CD14-positive monocyte (primary cell): ENCODE measurements around the gene GLDC. TPM values are rescaled to one million over a fixed set of nuclear protein-coding genes. Genes with fewer than 3 reads are reported as not detected.

Source experiments
- DNase-seq, 3 donors: peaks; one replicate each; pipeline ENCODE4 v3.0.0-alpha.2; 2011 to 2022
- H2AFZ ChIP-seq: 2 replicates; pipeline ENCODE4 v1.6.0; 2012; ENCODE audit warnings: mild to moderate bottlenecking, low read depth, low read length, inconsistent platforms; ENCODE audit not compliant: insufficient read depth, poor library complexity, severe bottlenecking
- H3K27ac ChIP-seq, 2 donors: 1 replicate in 1 of 2; 2 replicates in 1 of 2; pipeline ENCODE4 v1.5.1; 2012 to 2013; ENCODE audit warnings: low read length in 2 of 2, control low read depth in 1 of 2, inconsistent platforms in 1 of 2, low read depth in 1 of 2, mild to moderate bottlenecking in 1 of 2
- H3K27me3 ChIP-seq, 2 donors: one replicate each; pipeline versions ENCODE4 v1.6.0 to v1.6.1; 2011 to 2013; ENCODE audit warnings: low read length in 2 of 2; ENCODE audit not compliant: control insufficient read depth in 2 of 2, insufficient read depth in 2 of 2
- H3K36me3 ChIP-seq, 2 donors: replicated peaks in 1 of 2; 1 replicate in 1 of 2; 2 replicates in 1 of 2; pipeline versions ENCODE4 v1.5.1 to v1.6.1; 2012 to 2013; ENCODE audit warnings: low read length in 2 of 2, control low read depth in 1 of 2, inconsistent platforms in 1 of 2, mild to moderate bottlenecking in 1 of 2; ENCODE audit not compliant: insufficient read depth in 2 of 2, control insufficient read depth in 1 of 2
- H3K4me1 ChIP-seq, 2 donors: 1 replicate in 1 of 2; 2 replicates in 1 of 2; pipeline versions ENCODE4 v1.5.1 to v1.6.1; 2012 to 2013; ENCODE audit warnings: low read length in 2 of 2, control low read depth in 1 of 2, inconsistent platforms in 1 of 2, mild to moderate bottlenecking in 1 of 2, moderate library complexity in 1 of 2; ENCODE audit not compliant: insufficient read depth in 2 of 2, control insufficient read depth in 1 of 2
- H3K4me2 ChIP-seq: replicated peaks from 2 replicates; pipeline ENCODE3; 2012; ENCODE audit warnings: low read length, moderate library complexity, mild to moderate bottlenecking; ENCODE audit not compliant: poor library complexity, severe bottlenecking; ENCODE audit errors: extremely low read depth
- H3K4me3 ChIP-seq, 3 experiments: fragments of 200-600 bp in 1 of 3; sonication (generic) in 1 of 3; replicated peaks in 1 of 3; 1 replicate in 2 of 3; 2 replicates in 1 of 3; pipeline ENCODE4 v1.5.1; 2011 to 2013; ENCODE audit warnings: low read length in 3 of 3, mild to moderate bottlenecking in 3 of 3, control low read depth in 2 of 3, low read depth in 2 of 3, inconsistent platforms in 1 of 3, moderate library complexity in 1 of 3
- H3K79me2 ChIP-seq: 2 replicates; pipeline ENCODE4 v1.6.0; 2012; ENCODE audit warnings: mild to moderate bottlenecking, control low read depth, inconsistent platforms, low read length, moderate library complexity; ENCODE audit not compliant: insufficient read depth
- H3K9ac ChIP-seq: 2 replicates; pipeline ENCODE4 v1.6.0; 2017; ENCODE audit warnings: low read length, mild to moderate bottlenecking; ENCODE audit not compliant: insufficient read depth, poor library complexity, severe bottlenecking
- H3K9me3 ChIP-seq, 2 donors: replicated peaks in 1 of 2; 1 replicate in 1 of 2; 2 replicates in 1 of 2; pipeline versions ENCODE4 v1.5.1 to v1.6.1; 2012 to 2013; ENCODE audit warnings: low read length in 2 of 2, control low read depth in 1 of 2; ENCODE audit not compliant: control insufficient read depth in 1 of 2, insufficient read depth in 1 of 2
- H4K20me1 ChIP-seq: 2 replicates; pipeline ENCODE4 v1.6.0; 2012; ENCODE audit warnings: mild to moderate bottlenecking, low read length, control low read depth, moderate library complexity; ENCODE audit not compliant: insufficient read depth
- H3K27ac Mint-ChIP-seq, 7 donors: one replicate each; pipeline ENCODE4 v1.8.0; 2020; ENCODE audit warnings: mild to moderate bottlenecking in 7 of 7, mixed read lengths in 7 of 7, moderate library complexity in 6 of 7, inconsistent platforms in 2 of 7
- H3K27me3 Mint-ChIP-seq, 3 donors: one replicate each; pipeline ENCODE4 v1.8.0; 2021 to 2022; ENCODE audit warnings: low read depth in 3 of 3, mild to moderate bottlenecking in 3 of 3, mixed read lengths in 3 of 3, moderate library complexity in 3 of 3, inconsistent platforms in 1 of 3
- H3K36me3 Mint-ChIP-seq, 2 donors: one replicate each; pipeline ENCODE4 v1.8.0; 2020; ENCODE audit warnings: mixed read lengths in 2 of 2, inconsistent platforms in 1 of 2, mild to moderate bottlenecking in 1 of 2
- H3K4me1 Mint-ChIP-seq: one replicate; pipeline ENCODE4 v1.8.0; 2020; ENCODE audit warnings: mild to moderate bottlenecking, mixed read lengths
- H3K4me3 Mint-ChIP-seq, 2 donors: one replicate each; pipeline ENCODE4 v1.8.0; 2020; ENCODE audit warnings: mild to moderate bottlenecking in 2 of 2, mixed read lengths in 2 of 2, moderate library complexity in 1 of 2
- H3K9me3 Mint-ChIP-seq, 7 donors: one replicate each; pipeline ENCODE4 v1.8.0; 2020 to 2022; ENCODE audit warnings: mixed read lengths in 7 of 7, mild to moderate bottlenecking in 6 of 7, moderate library complexity in 6 of 7, inconsistent platforms in 2 of 7
- CTCF ChIP-seq: fragments of 200-600 bp; IDR thresholded peaks from one replicate; pipeline ENCODE4 v1.8.0; 2022; ENCODE audit warnings: antibody characterized with exemption, mild to moderate bottlenecking
- WGBS: methylation state at CpG from one replicate; pipeline ENCODE4 v1.1.5; 2013; ENCODE audit warnings: missing lambda C conversion rate; ENCODE audit not compliant: insufficient coverage; 5-methylcytosine and 5-hydroxymethylcytosine counted together
- intact Hi-C, 2 donors: fragments of 100-400 bp; cut with micrococcal nuclease; formaldehyde crosslinking; loops; one replicate each; pipeline versions ENCODE4 v1.15.0 to v1.15.1; 2023
- polyA plus RNA-seq, 3 donors: library from polyadenylated mRNA; depleted of rRNA in 1 of 3; unstranded in 2 of 3; stranded (reverse) in 1 of 3; fragments of 300-500 nt in 2 of 3; fragments of >200 nt in 1 of 3; fragmentation: Illumina TruSeq in 2 of 3; gene quantifications; 1 replicate in 2 of 3; 2 replicates in 1 of 3; pipeline ENCODE4 v1.2.3, GENCODE V29; 2012 to 2021

Gene GLDC
- polyA plus RNA-seq, 3 donors = not detected

- Histone ChIP-seq H2AFZ (no peak overlapping the region), H3K27ac (no peak overlapping the region), H3K4me1 (peaks cover 0 to 9% of the 10 kb centered on the region in 2 donors), H3K4me2 (no peak overlapping the region), H3K4me3 (no peak overlapping the region), H3K36me3 (no peaks in the 10 kb centered on the region), H3K27me3 (no peaks in the 10 kb centered on the region), H3K79me2 (no peaks in the 10 kb centered on the region), H3K9me3 (no peaks in the 10 kb centered on the region), H3K9ac (no peak overlapping the region), H4K20me1 (no peaks in the 10 kb centered on the region)
- Mint-ChIP-seq H3K36me3 (no peaks in the 10 kb centered on the region), H3K9me3 (no peaks in the 10 kb centered on the region), H3K27ac (no peak overlapping the region), H3K4me1 (peaks cover 11% of the 10 kb centered on the region), H3K27me3 (peaks cover 0 to 4% (median 0%) of the 10 kb centered on the region in 3 donors), H3K4me3 (peak overlapping the region in 1 of 2 donors; percentile 35)
- DNase-seq = no peak
- 100% methylated on average over 3 of the region's 4 CpGs for WGBS
- TF ChIP-seq CTCF = no peak
- intact Hi-C loops = no loop called here
These were observed 52.7 kb downstream of the GLDC start for GRCh38 chr9:6592791-6593190.

GRCh38 chr9:6592231-6592630 is 53.3 kb downstream of the GLDC start:
- no peak overlapping the region for H2AFZ ChIP-seq
- H3K9me3 ChIP-seq = no peaks in the 10 kb centered on the region
- intact Hi-C loops = no loop called here
- peaks cover 0 to 4% (median 0%) of the 10 kb centered on the region in 3 donors for H3K27me3 Mint-ChIP-seq
- H3K27ac Mint-ChIP-seq = no peak overlapping the region
- no peaks in the 10 kb centered on the region for H3K36me3 ChIP-seq
- no peaks in the 10 kb centered on the region for H3K27me3 ChIP-seq
- H3K4me3 ChIP-seq = no peak overlapping the region
- no peaks in the 10 kb centered on the region for H3K79me2 ChIP-seq
- no peak overlapping the region for H3K4me2 ChIP-seq
- no peak for DNase-seq
- no peak for TF ChIP-seq CTCF
- H3K4me1 Mint-ChIP-seq = peaks cover 11% of the 10 kb centered on the region
- no peak overlapping the region for H3K9ac ChIP-seq
- no peaks in the 10 kb centered on the region for H3K9me3 Mint-ChIP-seq
- H3K27ac ChIP-seq = no peak overlapping the region
- no peaks in the 10 kb centered on the region for H4K20me1 ChIP-seq
- no peaks in the 10 kb centered on the region for H3K36me3 Mint-ChIP-seq
- H3K4me1 ChIP-seq = peaks cover 0 to 9% of the 10 kb centered on the region in 2 donors
- WGBS = 83% methylated on average over 1 of the region's 2 CpGs
- H3K4me3 Mint-ChIP-seq = no peak overlapping the region
